ENCODE results near the gene NCLN.
A peak's percentile ranks its signal among the peaks of the same experiment; 100 is the strongest.
"Not testable (repeated sequence)": the region's sequence is repeated elsewhere in the genome, so short reads cannot be mapped to it uniquely, and the experiment has no call there.

Gene NCLN

DNA sequence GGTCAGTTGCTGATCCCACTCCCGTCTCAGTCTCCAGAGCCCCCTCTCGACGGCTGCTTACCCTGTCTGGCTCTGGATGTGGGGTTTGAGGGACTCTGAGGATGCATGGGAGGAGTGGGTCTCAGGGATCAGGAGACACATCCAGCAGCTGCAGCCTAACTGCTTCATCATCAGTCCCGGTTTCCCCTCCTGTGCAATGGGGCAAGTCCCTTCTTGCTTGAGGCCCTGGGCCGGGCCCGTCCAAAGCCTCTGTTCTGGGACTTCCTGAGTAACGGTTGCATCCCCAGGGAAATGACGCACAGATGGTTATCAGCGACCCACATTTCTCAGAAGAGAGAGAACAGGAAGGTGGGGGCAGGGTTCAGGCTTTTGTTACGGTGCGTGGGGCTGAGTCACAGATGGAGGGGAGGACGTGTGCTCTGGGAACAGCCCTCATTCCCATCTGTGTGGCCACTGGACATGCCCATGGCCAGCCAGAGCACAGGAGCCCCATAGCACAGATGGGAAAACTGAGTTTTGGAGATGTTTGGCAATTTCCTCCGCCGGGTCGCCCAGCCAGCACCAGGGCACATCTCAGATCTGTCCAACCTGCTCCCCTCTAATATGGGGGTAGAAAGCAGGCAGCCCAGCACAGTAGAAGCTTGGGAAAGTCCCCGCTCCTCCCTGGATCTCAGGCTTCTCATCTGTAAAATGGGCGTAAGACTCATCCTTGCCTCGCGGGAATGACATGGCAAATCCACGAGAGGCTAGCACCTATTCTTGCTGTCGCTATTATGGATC, 30.6 kb upstream of the NCLN start:
- peak; percentile 62 for DNase-seq (ENCODE audit: low read depth)

DNA sequence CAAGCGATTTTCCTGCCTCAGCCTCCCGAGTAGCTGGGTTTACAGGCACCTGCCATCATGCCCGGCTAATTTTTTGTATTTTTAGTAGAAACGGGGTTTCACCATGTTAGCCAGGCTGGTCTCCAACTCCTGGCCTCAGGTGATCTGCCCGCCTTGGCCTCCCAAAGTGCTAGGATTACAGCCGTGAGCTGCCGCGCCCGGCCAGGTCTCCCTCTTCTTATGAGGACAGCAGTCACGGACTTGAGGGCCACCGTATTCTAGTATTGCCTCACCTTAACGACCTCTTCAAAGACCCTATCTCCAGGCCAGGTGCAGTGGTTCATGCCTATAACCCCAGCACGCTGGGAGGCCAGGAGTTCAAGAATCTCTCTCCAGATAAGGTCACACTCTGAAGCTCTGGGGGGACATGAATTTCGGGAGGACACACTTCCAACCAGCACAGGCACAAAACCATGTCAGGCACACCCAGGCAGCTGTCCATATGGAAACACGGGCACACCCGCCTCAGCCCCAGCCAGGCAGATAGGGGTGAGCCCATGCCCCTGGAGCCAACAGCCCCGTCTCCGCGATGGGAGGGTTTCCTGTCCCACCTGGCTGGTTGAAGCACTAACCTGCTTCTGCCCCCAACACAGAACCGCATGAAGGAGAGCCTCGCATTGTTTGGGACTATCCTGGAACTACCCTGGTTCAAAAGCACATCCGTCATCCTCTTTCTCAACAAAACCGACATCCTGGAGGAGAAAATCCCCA, 28.5 kb upstream of the NCLN start:
- no peak for DNase-seq (ENCODE audit: low read depth)

GRCh38 chr19:3159565-3159964, 26.2 kb upstream of the NCLN start:
- DNase-seq (ENCODE audit: low read depth) = no peak

- DNase-seq (ENCODE audit: low read depth) = no peak
Observed at GRCh38 chr19:3160219-3160618, 25.5 kb upstream of the NCLN start.

DNA sequence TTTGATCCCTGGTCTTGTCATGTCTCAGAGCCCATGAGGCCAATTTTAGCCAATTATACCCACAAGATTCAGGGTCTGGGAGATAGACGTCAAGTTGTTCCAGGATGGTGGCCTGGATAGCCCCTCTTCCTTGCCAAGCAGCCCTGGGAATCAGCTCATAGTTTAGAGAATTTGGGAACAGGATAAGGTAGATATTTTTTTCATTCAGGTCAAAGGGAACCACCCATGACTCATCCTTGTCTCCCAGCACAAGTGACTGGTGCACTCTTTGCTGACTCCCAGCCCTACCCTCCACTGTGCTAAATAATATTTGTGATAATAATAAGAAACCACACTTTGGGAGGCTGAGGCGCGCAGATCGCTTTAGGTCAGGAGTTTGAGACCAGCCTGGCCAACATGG, 24.3 kb upstream of the NCLN start:
- DNase-seq (ENCODE audit: low read depth) = no peak

DNA sequence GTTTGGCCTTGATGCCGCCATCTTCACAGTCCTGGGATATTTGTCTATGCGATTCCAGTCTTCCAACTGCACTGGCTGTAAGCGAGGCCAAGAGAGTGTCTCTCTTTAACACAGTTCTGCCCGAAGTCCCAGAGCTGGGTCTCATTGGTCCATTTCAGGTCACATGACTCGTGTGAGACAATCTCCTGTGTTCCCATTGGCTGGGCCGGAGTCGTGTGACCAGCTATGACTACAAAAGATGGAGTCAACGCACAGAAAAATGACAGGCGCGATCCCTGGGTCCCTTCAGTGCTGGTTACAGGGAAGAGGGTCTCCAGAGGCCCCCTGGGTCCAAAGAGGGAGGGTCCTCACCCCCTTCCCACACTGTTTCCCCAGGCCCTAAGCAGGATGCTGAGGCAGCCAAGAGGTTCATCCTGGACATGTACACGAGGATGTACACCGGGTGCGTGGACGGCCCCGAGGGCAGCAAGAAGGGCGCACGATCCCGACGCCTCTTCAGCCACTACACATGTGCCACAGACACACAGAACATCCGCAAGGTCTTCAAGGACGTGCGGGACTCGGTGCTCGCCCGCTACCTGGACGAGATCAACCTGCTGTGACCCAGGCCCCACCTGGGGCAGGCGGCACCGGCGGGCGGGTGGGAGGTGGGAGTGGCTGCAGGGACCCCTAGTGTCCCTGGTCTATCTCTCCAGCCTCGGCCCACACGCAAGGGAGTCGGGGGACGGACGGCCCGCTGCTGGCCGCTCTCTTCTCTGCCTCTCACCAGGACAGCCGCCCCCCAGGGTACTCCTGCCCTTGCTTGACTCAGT, 23.1 kb upstream of the NCLN start:
- no peak for DNase-seq (ENCODE audit: low read depth)

- DNase-seq (ENCODE audit: low read depth) = no peak
Observed at GRCh38 chr19:3163230-3163886, 22.4 kb upstream of the NCLN start.

DNA sequence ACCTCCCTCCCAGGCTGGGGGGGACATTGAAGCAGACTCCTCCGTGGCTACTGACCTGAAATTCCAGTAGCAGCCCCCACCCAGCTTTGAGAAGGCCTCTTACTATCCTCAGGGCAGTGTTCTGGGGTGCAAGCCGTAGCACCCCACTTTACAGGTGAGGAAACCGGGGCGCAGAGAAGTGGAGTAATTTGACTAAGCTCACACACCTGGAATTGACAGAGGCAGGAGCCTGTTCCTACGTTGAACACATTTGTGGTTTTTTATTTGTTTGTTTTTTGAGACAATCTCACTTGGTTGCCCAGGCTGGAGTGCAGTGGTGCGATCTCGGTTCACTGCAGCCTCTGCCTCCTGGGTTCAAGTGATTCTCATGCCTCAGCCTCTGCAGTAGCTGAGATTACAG, 21.8 kb upstream of the NCLN start:
- DNase-seq (ENCODE audit: low read depth) = no peak

DNA sequence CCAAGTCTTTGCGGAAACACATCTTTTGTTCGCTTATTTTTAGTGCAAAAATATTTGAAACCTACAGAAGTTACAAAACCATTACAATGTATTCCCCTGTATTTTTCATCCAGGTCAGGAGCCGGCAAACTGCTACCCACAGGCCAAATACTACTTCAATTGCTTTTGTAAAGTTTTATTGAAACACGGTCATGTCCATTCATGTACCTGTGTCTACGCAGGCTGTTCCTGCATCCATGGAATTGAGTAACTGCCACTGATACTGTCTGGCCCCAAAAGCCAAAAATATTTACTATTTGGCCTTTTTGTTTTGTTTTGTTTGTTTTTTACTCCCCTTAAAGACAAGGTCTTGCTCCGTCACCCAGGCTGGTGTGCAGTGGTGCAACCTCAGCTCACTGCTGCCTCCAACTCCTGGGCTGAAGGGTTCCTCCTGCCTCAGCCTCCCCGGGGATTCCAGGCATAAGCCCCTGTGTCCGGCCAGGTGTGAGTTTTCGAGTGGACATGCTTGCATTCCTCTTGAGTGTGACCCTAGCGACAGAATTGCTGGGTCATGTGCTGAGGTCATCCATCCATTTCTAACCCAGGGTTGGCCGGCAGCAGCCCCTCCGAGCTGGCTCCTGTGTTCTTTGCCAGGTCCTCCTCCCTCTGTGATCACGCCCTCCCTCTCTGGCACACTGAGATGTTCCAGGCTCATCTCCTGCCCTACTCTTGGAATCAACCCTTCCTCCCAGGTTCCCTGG, 18.0 kb upstream of the NCLN start:
- no peak for DNase-seq (ENCODE audit: low read depth)

DNA sequence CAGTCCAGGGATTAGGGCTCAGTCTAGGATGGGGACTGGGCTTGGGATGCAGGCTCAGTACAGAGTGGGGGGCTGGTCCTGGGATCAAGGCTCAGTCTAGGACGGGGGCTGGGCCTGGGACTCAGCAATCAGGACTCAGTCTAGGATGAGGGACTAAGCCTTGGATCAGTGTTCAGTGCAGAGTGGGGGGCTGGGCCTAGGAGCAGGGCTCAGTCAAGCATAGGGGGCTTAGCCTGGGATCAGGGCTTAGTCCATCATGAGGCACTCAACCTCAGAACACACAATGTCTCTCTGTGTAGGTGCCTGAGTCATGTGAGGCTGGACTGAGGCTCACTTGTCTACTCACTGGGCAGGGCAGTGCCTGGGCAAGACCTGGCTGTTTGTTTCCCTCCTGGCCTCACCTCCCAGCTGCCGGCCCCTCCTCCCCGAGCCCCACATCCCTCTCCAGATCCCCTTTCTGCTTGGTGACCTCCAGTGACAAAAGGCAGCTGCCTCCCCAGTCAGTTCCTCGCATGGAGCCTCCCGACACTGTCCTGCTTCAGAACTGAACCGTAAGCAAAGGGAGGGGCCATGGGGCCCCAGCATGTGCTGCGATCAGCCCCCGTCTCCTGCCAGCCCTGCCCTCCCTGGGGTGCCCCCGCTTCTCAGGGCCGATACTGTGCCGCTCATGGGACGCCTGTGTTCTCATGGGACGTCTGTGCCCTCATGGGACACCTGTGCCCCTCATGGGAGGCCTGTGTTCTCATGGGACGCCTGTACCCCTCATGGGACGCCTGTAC, 13.6 kb upstream of the NCLN start:
- no peak for DNase-seq (ENCODE audit: low read depth)

DNA sequence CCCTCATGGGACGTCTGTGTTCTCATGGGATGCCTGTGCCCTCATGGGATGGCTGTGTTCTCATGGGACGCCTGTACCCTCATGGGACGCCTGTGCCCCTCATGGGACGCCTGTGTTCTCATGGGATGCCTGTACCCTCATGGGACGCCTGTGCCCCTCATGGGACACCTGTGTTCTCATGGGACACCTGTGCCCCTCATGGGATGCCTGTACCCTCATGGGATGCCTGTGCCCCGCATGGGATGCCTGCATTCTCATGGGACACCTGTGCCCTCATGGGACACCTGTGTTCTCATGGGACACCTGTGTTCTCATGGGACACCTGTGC, 13.1 kb upstream of the NCLN start:
- not testable (repeated sequence) for DNase-seq (ENCODE audit: low read depth)

DNA sequence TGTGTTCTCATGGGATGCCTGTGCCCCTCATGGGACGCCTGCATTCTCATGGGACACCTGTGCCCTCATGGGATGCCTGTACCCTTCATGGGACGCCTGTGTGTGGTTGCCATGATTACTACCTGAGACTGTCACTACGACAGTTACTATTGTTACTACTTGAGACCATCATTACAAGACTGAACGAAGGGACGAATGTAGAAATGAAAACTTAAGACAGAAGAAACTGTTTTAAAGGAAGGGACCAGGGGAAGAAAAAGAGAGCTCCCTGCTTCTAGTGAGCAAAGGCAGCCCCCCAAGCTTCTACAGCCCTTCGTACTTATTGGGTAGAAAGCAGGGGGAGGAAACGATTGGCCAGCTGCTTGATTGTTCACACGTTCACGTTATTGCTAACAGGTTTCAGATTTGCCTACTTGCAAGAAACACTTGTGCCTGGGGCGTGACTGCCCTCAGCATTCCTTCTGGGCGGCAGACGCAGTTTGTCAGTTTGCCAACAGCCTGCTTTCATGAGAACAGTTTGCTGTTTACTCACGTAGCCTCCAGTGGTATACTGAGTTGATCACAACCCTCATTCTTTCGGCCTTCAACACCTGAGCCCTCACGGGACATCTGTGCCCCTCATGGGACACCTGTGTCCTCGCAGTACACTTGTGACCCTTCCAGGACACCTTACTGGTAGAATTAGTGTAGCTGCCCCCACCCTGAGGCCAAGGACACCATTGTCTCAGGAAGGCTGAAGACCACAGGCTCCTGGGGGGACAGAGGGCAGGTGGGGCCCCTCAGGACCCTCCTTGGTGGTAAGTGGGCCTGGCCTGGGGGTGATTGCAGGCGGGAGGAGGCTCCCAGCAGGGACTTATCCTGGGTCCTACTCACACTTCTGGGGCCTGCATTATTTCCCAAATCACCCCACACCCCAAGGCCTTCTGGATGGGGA, 9.7 kb upstream of the NCLN start:
- no peak for DNase-seq (ENCODE audit: low read depth)

- peak; percentile 53 for DNase-seq (ENCODE audit: low read depth)
Observed at GRCh38 chr19:3176715-3177501, 8.8 kb upstream of the NCLN start.

DNA sequence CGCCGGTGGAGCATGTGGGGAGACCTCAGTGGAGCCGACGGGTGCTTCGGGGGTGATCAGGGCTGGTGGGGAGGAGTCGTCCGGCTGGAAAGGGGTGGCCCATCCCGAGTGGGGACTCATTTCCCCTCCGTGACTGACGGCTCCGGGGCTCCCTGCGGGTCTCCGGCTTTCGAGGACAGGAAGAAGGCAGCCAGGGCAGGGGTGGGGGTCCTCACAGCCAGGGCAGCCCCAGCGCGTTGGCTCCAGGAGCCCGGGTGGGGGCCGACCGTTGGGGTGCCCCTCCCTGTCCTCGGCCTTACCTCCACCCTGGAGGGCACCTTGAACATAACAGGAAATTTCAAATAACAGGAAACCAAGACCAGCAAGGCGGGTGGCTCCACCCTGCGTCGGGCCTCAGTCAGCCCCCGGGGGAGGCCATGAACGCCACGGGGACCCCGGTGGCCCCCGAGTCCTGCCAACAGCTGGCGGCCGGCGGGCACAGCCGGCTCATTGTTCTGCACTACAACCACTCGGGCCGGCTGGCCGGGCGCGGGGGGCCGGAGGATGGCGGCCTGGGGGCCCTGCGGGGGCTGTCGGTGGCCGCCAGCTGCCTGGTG, 7.3 kb upstream of the NCLN start, which contains the start of gene S1PR4:
Gene S1PR4, plus strand, starts transcription at position 393 of the 596 bp plus-strand sequence. Its CDS starts 24 bp downstream, at position 417.
- DNase-seq (ENCODE audit: low read depth) = peak; percentile 42

DNA sequence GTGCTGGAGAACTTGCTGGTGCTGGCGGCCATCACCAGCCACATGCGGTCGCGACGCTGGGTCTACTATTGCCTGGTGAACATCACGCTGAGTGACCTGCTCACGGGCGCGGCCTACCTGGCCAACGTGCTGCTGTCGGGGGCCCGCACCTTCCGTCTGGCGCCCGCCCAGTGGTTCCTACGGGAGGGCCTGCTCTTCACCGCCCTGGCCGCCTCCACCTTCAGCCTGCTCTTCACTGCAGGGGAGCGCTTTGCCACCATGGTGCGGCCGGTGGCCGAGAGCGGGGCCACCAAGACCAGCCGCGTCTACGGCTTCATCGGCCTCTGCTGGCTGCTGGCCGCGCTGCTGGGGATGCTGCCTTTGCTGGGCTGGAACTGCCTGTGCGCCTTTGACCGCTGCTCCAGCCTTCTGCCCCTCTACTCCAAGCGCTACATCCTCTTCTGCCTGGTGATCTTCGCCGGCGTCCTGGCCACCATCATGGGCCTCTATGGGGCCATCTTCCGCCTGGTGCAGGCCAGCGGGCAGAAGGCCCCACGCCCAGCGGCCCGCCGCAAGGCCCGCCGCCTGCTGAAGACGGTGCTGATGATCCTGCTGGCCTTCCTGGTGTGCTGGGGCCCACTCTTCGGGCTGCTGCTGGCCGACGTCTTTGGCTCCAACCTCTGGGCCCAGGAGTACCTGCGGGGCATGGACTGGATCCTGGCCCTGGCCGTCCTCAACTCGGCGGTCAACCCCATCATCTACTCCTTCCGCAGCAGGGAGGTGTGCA, 6.6 kb upstream of the NCLN start:
- no peak for DNase-seq (ENCODE audit: low read depth)

DNA sequence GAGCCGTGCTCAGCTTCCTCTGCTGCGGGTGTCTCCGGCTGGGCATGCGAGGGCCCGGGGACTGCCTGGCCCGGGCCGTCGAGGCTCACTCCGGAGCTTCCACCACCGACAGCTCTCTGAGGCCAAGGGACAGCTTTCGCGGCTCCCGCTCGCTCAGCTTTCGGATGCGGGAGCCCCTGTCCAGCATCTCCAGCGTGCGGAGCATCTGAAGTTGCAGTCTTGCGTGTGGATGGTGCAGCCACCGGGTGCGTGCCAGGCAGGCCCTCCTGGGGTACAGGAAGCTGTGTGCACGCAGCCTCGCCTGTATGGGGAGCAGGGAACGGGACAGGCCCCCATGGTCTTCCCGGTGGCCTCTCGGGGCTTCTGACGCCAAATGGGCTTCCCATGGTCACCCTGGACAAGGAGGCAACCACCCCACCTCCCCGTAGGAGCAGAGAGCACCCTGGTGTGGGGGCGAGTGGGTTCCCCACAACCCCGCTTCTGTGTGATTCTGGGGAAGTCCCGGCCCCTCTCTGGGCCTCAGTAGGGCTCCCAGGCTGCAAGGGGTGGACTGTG, 5.9 kb upstream of the NCLN start:
- DNase-seq (ENCODE audit: low read depth) = no peak

Data from stimulated activated CD8-positive, alpha-beta memory T cell treated with anti-CD3 and anti-CD28 coated beads, Interleukin-4, amount 100 ng/mL, for 24 hours (primary cell).